Lung (tissue), 12 donors: ENCODE results near the gene PRKD1. TPM values are rescaled to one million over a fixed set of nuclear protein-coding genes. Genes with fewer than 3 reads are reported as not detected.
"Not testable (repeated sequence)": the region's sequence is repeated elsewhere in the genome, so short reads cannot be mapped to it uniquely, and the experiment has no call there.

Experiments used
- ATAC-seq: fragments of 200-7000 bp; cut with Tn5 transposase; one replicate; pipeline ENCODE4 v1.9.1; 2020; ENCODE audit warnings: moderate number of reproducible peaks; ENCODE audit not compliant: insufficient read depth, low FRiP score
- DNase-seq, 3 donors: peaks; one replicate each; pipeline ENCODE4 v3.0.0-alpha.2; 2013 to 2017
- H3K27ac ChIP-seq, 2 donors: one replicate each; pipeline ENCODE4 v1.5.1; 2013; ENCODE audit warnings: mild to moderate bottlenecking in 2 of 2, moderate library complexity in 2 of 2, control low read depth in 1 of 2, inconsistent platforms in 1 of 2, low read depth in 1 of 2, low read length in 1 of 2
- H3K27me3 ChIP-seq, 3 donors: one replicate each; pipeline ENCODE4 v1.5.1; 2013; ENCODE audit warnings: low read length in 2 of 3; ENCODE audit not compliant: control insufficient read depth in 3 of 3, insufficient read depth in 3 of 3
- H3K36me3 ChIP-seq, 4 donors: one replicate each; pipeline ENCODE4 v1.5.1; 2013; ENCODE audit warnings: low read length in 4 of 4, mild to moderate bottlenecking in 1 of 4, moderate library complexity in 1 of 4; ENCODE audit not compliant: control insufficient read depth in 4 of 4, insufficient read depth in 4 of 4
- H3K4me1 ChIP-seq, 5 donors: one replicate each; pipeline ENCODE4 v1.5.1; 2013; ENCODE audit warnings: low read length in 5 of 5, mild to moderate bottlenecking in 2 of 5, moderate library complexity in 1 of 5; ENCODE audit not compliant: control insufficient read depth in 5 of 5, insufficient read depth in 5 of 5
- H3K4me3 ChIP-seq: one replicate; pipeline ENCODE4 v1.5.1; 2013; ENCODE audit warnings: mild to moderate bottlenecking, control low read depth, moderate library complexity
- H3K9ac ChIP-seq, 2 donors: one replicate each; pipeline ENCODE4 v1.5.1; 2013; ENCODE audit warnings: low read length in 2 of 2, control low read depth in 1 of 2; ENCODE audit not compliant: insufficient read depth in 1 of 2
- H3K9me3 ChIP-seq, 4 donors: one replicate each; pipeline ENCODE4 v1.5.1; 2013; ENCODE audit warnings: low read length in 3 of 4, mild to moderate bottlenecking in 1 of 4, moderate library complexity in 1 of 4; ENCODE audit not compliant: control insufficient read depth in 4 of 4, insufficient read depth in 3 of 4
- CTCF ChIP-seq: IDR thresholded peaks from 2 replicates; pipeline ENCODE4 v1.5.1; 2012; ENCODE audit warnings: mild to moderate bottlenecking; ENCODE audit errors: control extremely low read depth, extremely low read depth
- WGBS, 2 donors: extraction: QIAGEN DNeasy Blood & Tissue Kit; methylation state at CpG; one replicate each; pipeline ENCODE4 v1.1.7; 2013; 5-methylcytosine and 5-hydroxymethylcytosine counted together
- polyA plus RNA-seq, 2 donors: library from polyadenylated mRNA; stranded (reverse); fragments of 200-250 nt; gene quantifications; one replicate each; pipeline ENCODE4 v1.2.1, GENCODE V29; 2013
- total RNA-seq, 2 donors: library from RNA; depleted of rRNA in 1 of 2; stranded (reverse); fragments of >200 nt in 1 of 2; gene quantifications; one replicate each; pipeline ENCODE4 v1.2.1, GENCODE V29; 2014 to 2021
- donor health status: control.
- donor health status: control.
- donor health status: Bipolar disorder and iron deficiency.
- donor health status: healthy.
- donor health status: DM: yes; HTN: yes; CAD: no.

The PRKD1 gene
- total and polyA plus RNA-seq, 4 donors: 4.0 to 20.9 (median 11.2) TPM

- DNase-seq: no peak
- H3K4me3 ChIP-seq: no peak overlapping the region
- H3K27me3 ChIP-seq: no peaks in the 10 kb centered on the region
- ATAC-seq: no peak
- no peak for TF ChIP-seq CTCF
- H3K4me1 ChIP-seq: no peaks in the 10 kb centered on the region
- no peaks in the 10 kb centered on the region for H3K9me3 ChIP-seq
- 93% methylated on average over 2 of the region's 2 CpGs for WGBS, 2 donors
- H3K36me3 ChIP-seq: no peaks in the 10 kb centered on the region
- no peak overlapping the region for H3K27ac ChIP-seq
- H3K9ac ChIP-seq: no peak overlapping the region
Measured at GRCh38 chr14:29782041-29782440, 145.6 kb downstream of the PRKD1 start.

GRCh38 chr14:29777142-29777541 is 150.5 kb downstream of the PRKD1 start:
- ATAC-seq, H3K9ac ChIP-seq, H3K9me3 ChIP-seq, H3K27ac ChIP-seq, H3K4me3 ChIP-seq, H3K36me3 ChIP-seq, H3K4me1 ChIP-seq, DNase-seq, H3K27me3 ChIP-seq: not testable (repeated sequence)
- WGBS, 2 donors: 75 to 81% methylated on average over 1 of the region's 1 CpG

GRCh38 chr14:29773990-29774389 is 153.7 kb downstream of the PRKD1 start:
- no peak overlapping the region for H3K9ac ChIP-seq
- DNase-seq (no peak), ATAC-seq (no peak)
- H3K4me1 ChIP-seq: no peaks in the 10 kb centered on the region
- H3K27me3 ChIP-seq: no peaks in the 10 kb centered on the region
- TF ChIP-seq CTCF: no peak
- no peak overlapping the region for H3K4me3 ChIP-seq
- H3K36me3 ChIP-seq: no peaks in the 10 kb centered on the region
- 64 to 66% methylated on average over 4 of the region's 4 CpGs for WGBS, 2 donors
- no peak overlapping the region for H3K27ac ChIP-seq
- H3K9me3 ChIP-seq: peaks cover 0 to 12% (median 4%) of the 10 kb centered on the region in 4 donors

- Histone ChIP-seq H3K9me3 (no peaks in the 10 kb centered on the region), H3K36me3 (no peaks in the 10 kb centered on the region), H3K27me3 (no peaks in the 10 kb centered on the region), H3K4me3 (no peak overlapping the region), H3K4me1 (no peaks in the 10 kb centered on the region), H3K27ac (no peak overlapping the region), H3K9ac (no peak overlapping the region)
- ATAC-seq: no peak
- DNase-seq: no peak
- no peak for TF ChIP-seq CTCF
- WGBS, 2 donors: 88 to 96% methylated on average over 1 to 2 of the region's 2 CpGs
Measured at GRCh38 chr14:29763342-29763858, 164.2 kb downstream of the PRKD1 start.
